Left ventricle myocardium inferior (tissue), 1 donor: ENCODE results near the gene CDC14A. TPM values are rescaled to one million over a fixed set of nuclear protein-coding genes. Genes with fewer than 3 reads are reported as not detected.

Experiments
- DNase-seq: peaks from one replicate; pipeline ENCODE4 v3.0.0-alpha.2; 2020
- H3K27ac ChIP-seq: fragments of 200-600 bp; replicated peaks from 2 replicates; pipeline ENCODE4 v1.8.0; 2021
- H3K27me3 ChIP-seq: fragments of 200-600 bp; 2 replicates; pipeline ENCODE4 v1.8.0; 2021; ENCODE audit warnings: low read depth
- H3K36me3 ChIP-seq: fragments of 200-600 bp; 2 replicates; pipeline ENCODE4 v1.8.0; 2021
- H3K4me1 ChIP-seq: fragments of 200-600 bp; 2 replicates; pipeline ENCODE4 v1.8.0; 2021
- H3K4me3 ChIP-seq: fragments of 200-600 bp; 2 replicates; pipeline ENCODE4 v1.8.0; 2021; ENCODE audit warnings: mild to moderate bottlenecking, moderate library complexity
- H3K9me3 ChIP-seq: fragments of 200-600 bp; replicated peaks from 2 replicates; pipeline ENCODE4 v1.8.0; 2021
- intact Hi-C: fragments of 100-400 bp; cut with micrococcal nuclease; formaldehyde crosslinking; loops from one replicate; pipeline ENCODE4 v1.11.0; 2022
- total RNA-seq: library from RNA; stranded (reverse); fragmentation: NEBNext Ultra II Directional; extraction: Animal tissue kit (Norgen Biotek cat#: 25700); gene quantifications from one replicate; pipeline ENCODE4 v1.2.1, GENCODE V29; 2021
- TF ChIP-seq, protein P1 (sequence below): fragments of 200-600 bp; IDR thresholded peaks from 2 replicates; pipeline ENCODE4 v1.8.0; 2021; ENCODE audit warnings: antibody characterized with exemption, mild to moderate bottlenecking, borderline replicate concordance
- donor health status: DM: no; HTN: yes; CAD: no; lungs with severe emphysema.

The CDC14A gene
- total RNA-seq, 1 donor from 2014 or later, result 2.4 TPM

DNA sequence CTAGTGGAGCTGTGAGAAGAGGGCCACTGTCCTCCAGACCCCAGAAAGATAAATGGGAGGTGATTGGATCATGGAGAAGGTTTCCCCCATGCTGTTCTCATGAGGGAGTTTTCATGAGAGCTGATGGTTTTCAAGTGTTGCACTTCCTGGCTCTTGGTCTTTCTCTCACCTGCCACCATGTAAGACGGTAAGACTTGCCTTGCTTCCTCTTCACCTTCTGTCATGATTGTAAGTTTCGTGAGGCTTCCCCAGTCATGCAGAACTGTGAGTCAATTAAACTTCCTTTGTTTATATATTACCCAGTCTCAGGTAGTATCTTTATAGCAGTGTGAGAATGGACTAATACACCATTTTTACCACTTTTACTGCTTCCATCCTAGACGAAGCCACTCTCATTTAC, 213.2 kb downstream of the CDC14A start:
- DNase-seq, result no peak
- no peaks in the 10 kb centered on the region for H3K27me3 ChIP-seq
- intact Hi-C loops, result no loop called here
- no peak overlapping the region for H3K27ac ChIP-seq
- H3K4me3 ChIP-seq, result no peak overlapping the region
- no peaks in the 10 kb centered on the region for H3K4me1 ChIP-seq
- peaks cover 15% of the 10 kb centered on the region for H3K9me3 ChIP-seq
- H3K36me3 ChIP-seq, result no peaks in the 10 kb centered on the region
- TF ChIP-seq, protein P1, sequence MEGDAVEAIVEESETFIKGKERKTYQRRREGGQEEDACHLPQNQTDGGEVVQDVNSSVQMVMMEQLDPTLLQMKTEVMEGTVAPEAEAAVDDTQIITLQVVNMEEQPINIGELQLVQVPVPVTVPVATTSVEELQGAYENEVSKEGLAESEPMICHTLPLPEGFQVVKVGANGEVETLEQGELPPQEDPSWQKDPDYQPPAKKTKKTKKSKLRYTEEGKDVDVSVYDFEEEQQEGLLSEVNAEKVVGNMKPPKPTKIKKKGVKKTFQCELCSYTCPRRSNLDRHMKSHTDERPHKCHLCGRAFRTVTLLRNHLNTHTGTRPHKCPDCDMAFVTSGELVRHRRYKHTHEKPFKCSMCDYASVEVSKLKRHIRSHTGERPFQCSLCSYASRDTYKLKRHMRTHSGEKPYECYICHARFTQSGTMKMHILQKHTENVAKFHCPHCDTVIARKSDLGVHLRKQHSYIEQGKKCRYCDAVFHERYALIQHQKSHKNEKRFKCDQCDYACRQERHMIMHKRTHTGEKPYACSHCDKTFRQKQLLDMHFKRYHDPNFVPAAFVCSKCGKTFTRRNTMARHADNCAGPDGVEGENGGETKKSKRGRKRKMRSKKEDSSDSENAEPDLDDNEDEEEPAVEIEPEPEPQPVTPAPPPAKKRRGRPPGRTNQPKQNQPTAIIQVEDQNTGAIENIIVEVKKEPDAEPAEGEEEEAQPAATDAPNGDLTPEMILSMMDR, result no peak

DNA sequence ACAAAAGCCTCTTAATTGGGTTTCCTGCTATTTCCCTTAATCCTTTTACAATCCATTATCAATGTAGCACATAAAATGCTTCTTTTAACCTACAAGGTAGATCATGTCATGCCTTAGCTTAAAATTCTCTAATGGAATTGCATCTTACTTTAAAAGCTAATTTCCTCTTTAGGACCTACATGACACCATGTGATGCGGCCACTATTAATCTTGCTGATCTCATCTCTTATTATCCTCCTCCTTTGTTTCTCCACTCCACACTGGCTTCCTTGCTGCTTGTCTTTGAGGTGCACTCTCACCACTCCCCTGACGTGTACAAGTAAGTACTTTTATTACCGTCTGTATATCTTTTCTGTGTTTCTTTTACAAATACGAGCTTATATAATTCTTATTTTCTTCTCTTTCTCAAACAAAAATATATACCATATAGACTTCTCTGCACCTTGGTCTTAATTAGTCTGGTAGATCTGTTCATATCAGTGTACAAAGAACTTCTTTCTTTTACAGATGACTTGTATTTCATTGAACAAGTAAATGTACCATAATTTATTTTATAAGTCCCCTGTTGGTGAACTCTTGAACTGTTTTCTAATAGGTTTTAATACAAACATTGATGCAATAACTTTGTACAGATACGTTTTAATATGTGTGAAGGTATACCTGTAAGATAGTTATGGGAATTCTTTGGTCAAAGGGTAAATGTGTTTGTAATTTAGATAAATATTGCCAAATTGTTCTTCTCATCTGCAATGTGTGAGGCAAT, 213.8 kb downstream of the CDC14A start:
- H3K9me3 ChIP-seq, result peaks cover 16% of the 10 kb centered on the region
- no peaks in the 10 kb centered on the region for H3K36me3 ChIP-seq
- intact Hi-C loops, result no loop called here
- no peak for DNase-seq
- no peaks in the 10 kb centered on the region for H3K27me3 ChIP-seq
- no peak overlapping the region for H3K27ac ChIP-seq
- no peaks in the 10 kb centered on the region for H3K4me1 ChIP-seq
- TF ChIP-seq, protein P1, result no peak
- H3K4me3 ChIP-seq, result no peak overlapping the region

DNA sequence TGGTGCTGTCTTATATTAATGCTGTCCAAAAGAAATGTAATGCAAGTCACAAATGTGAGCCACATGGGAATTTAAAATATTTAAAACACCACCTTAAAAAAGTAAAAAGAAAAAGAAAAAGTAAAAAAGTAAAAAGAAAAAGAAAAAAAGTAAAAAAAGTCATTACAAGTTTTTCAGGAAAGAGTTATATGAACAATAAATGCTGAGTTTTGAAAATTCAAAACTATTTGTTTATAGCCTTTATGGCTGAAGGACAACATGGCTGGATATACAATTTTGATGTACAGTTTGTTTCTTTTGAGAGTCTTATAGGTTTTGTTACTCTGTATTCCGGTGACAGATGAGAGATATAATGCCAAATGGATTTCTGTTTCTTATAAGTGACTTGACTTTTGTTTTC, 214.8 kb downstream of the CDC14A start:
- H3K27me3 ChIP-seq, result no peaks in the 10 kb centered on the region
- intact Hi-C loops, result no loop called here
- no peak for DNase-seq
- TF ChIP-seq, protein P1, result no peak
- H3K4me1 ChIP-seq, result no peaks in the 10 kb centered on the region
- H3K4me3 ChIP-seq, result no peak overlapping the region
- peaks cover 16% of the 10 kb centered on the region for H3K9me3 ChIP-seq
- no peaks in the 10 kb centered on the region for H3K36me3 ChIP-seq
- no peak overlapping the region for H3K27ac ChIP-seq

Other genes with a start within 250 kb of the CDC14A start
- gene SASS6, start 219.6 kb upstream of the CDC14A start, total RNA-seq, result 2.1 TPM
- 7.5 TPM for gene TRMT13, start 219.3 kb upstream of the CDC14A start, total RNA-seq
- 166 TPM for gene LRRC39, start 174.2 kb upstream of the CDC14A start, total RNA-seq
- 38.8 TPM for gene DBT, start 102.7 kb upstream of the CDC14A start, total RNA-seq
- 41.3 TPM for gene RTCA, start 86.3 kb upstream of the CDC14A start, total RNA-seq
- not detected for gene GPR88, start 185.6 kb downstream of the CDC14A start, total RNA-seq